H1 (cell line): Measurements from ENCODE around the gene LECT2.

Source experiments
- POLR2A ChIP-seq, 2 experiments: IDR thresholded peaks; 1 replicate in 1 of 2; 2 replicates in 1 of 2; pipeline ENCODE4 v1.6.1; 2011; ENCODE audit warnings: low read depth in 2 of 2, low read length in 2 of 2, mild to moderate bottlenecking in 2 of 2; ENCODE audit errors: control extremely low read depth in 1 of 2
- ZNF274 ChIP-seq: IDR thresholded peaks from 2 replicates; pipeline ENCODE4 v1.7.0; 2012; ENCODE audit warnings: low read length, borderline replicate concordance; ENCODE audit errors: extremely low read depth
- TF ChIP-seq, protein P1 (sequence below): IDR thresholded peaks from 2 replicates; pipeline ENCODE4 v1.6.1; 2011; ENCODE audit warnings: low read depth, mild to moderate bottlenecking, low read length; ENCODE audit not compliant: insufficient read depth

- TF ChIP-seq, protein P1, sequence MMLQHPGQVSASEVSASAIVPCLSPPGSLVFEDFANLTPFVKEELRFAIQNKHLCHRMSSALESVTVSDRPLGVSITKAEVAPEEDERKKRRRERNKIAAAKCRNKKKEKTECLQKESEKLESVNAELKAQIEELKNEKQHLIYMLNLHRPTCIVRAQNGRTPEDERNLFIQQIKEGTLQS: no peak
- TF ChIP-seq POLR2A (IDR thresholded peaks at IDR 0.05; ENCODE audit: control extremely low read depth in 1 of 2, low read depth in 2 of 2, low read length in 2 of 2) (no peak), ZNF274 (no peak)
Observed at GRCh38 chr5:135930949-135931295, 23.9 kb downstream of the LECT2 start.
